B cell (primary cell): ENCODE measurements around the gene NYNRIN. TPM values are rescaled to one million over a fixed set of nuclear protein-coding genes. Genes with fewer than 3 reads are reported as not detected.

Experiments used
- ATAC-seq: fragments of 200-7000 bp; cut with Tn5 transposase; one replicate; pipeline ENCODE4 v1.10.0; 2021; ENCODE audit warnings: low read depth, mild to moderate bottlenecking, moderate number of reproducible peaks, moderate library complexity
- CTCF ChIA-PET: fragments of 350-600 bp; sonication (Branson Sonifier 250); formaldehyde crosslinking; loops from one replicate; lab custom pipeline; 2021; ENCODE audit warnings: antibody characterized with exemption, inconsistent platforms; lab: Charles Lee
- POLR2A ChIA-PET: fragments of 350-600 bp; sonication (Branson Sonifier 250); formaldehyde crosslinking; loops from one replicate; lab custom pipeline; 2021; ENCODE audit warnings: antibody characterized with exemption; lab: Charles Lee
- DNase-seq: peaks from one replicate; pipeline ENCODE4 v3.0.0; 2013
- H2AFZ ChIP-seq: 2 replicates; pipeline ENCODE4 v1.6.1; 2012; ENCODE audit warnings: mild to moderate bottlenecking, low read depth, low read length; ENCODE audit not compliant: insufficient read depth, poor library complexity, severe bottlenecking
- H3K27ac ChIP-seq, 2 donors: 1 replicate in 1 of 2; 2 replicates in 1 of 2; pipeline ENCODE4 v1.5.1; 2012 to 2013; ENCODE audit warnings: low read length in 2 of 2, mild to moderate bottlenecking in 2 of 2, moderate library complexity in 1 of 2
- H3K27me3 ChIP-seq, 4 experiments: fragments of 200-600 bp in 1 of 4; sonication (generic) in 1 of 4; replicated peaks in 1 of 4; 1 replicate in 2 of 4; 2 replicates in 2 of 4; pipeline versions ENCODE4 v1.6.1 to v1.7.0; 2013 to 2016; ENCODE audit warnings: low read length in 3 of 4, mild to moderate bottlenecking in 2 of 4, mixed read lengths in 1 of 4, moderate library complexity in 1 of 4; ENCODE audit not compliant: insufficient read depth in 4 of 4, control insufficient read depth in 3 of 4; ENCODE audit errors: control extremely low read depth in 1 of 4
- H3K36me3 ChIP-seq, 2 experiments: replicated peaks in 1 of 2; 1 replicate in 1 of 2; 2 replicates in 1 of 2; pipeline versions ENCODE4 v1.6.1 to v1.7.1; 2013; ENCODE audit warnings: low read length in 1 of 2; ENCODE audit not compliant: insufficient read depth in 2 of 2, control insufficient read depth in 1 of 2; ENCODE audit errors: control extremely low read depth in 1 of 2, extremely low read depth in 1 of 2
- H3K4me1 ChIP-seq, 2 donors: fragments of 200-600 bp in 1 of 2; sonication (generic) in 1 of 2; 1 replicate in 1 of 2; 2 replicates in 1 of 2; pipeline versions ENCODE4 v1.5.1 to v1.6.1; 2013 to 2017; ENCODE audit warnings: low read length in 2 of 2; ENCODE audit not compliant: control insufficient read depth in 2 of 2, insufficient read depth in 2 of 2
- H3K4me2 ChIP-seq: replicated peaks from 2 replicates; pipeline ENCODE3; 2012; ENCODE audit warnings: mild to moderate bottlenecking, low read depth, low read length; ENCODE audit not compliant: poor library complexity, severe bottlenecking
- H3K4me3 ChIP-seq, 5 experiments: fragments of 200-600 bp in 1 of 5; sonication (generic) in 1 of 5; 1 replicate in 3 of 5; 2 replicates in 2 of 5; pipeline versions ENCODE4 v1.5.1 to v1.7.0; 2011 to 2016; ENCODE audit warnings: low read length in 4 of 5, mild to moderate bottlenecking in 4 of 5, low read depth in 2 of 5, control low read depth in 1 of 5, moderate library complexity in 1 of 5; ENCODE audit not compliant: insufficient read depth in 1 of 5; ENCODE audit errors: control extremely low read depth in 1 of 5, extremely low read depth in 1 of 5
- H3K79me2 ChIP-seq: fragments of 200-600 bp; sonication (generic); one replicate; pipeline ENCODE4 v1.6.0; 2016; ENCODE audit warnings: low read length; ENCODE audit not compliant: control insufficient read depth, insufficient read depth
- H3K9ac ChIP-seq: fragments of 200-600 bp; sonication (generic); 2 replicates; pipeline ENCODE4 v1.6.1; 2017; ENCODE audit warnings: mild to moderate bottlenecking, low read length, moderate library complexity
- H3K9me3 ChIP-seq, 3 donors: one replicate each; pipeline versions ENCODE4 v1.6.1 to v1.7.1; 2013; ENCODE audit warnings: low read length in 2 of 3; ENCODE audit not compliant: control insufficient read depth in 2 of 3, insufficient read depth in 1 of 3; ENCODE audit errors: control extremely low read depth in 1 of 3
- H4K20me1 ChIP-seq: 2 replicates; pipeline ENCODE4 v1.6.0; 2012; ENCODE audit warnings: mild to moderate bottlenecking, low read length; ENCODE audit not compliant: insufficient read depth, control insufficient read depth, poor library complexity, severe bottlenecking
- H3K27ac Mint-ChIP-seq: one replicate; pipeline ENCODE4 v1.8.0; 2021; ENCODE audit warnings: mixed read lengths
- H3K27me3 Mint-ChIP-seq: one replicate; pipeline ENCODE4 v1.8.0; 2021; ENCODE audit warnings: mixed read lengths
- H3K4me1 Mint-ChIP-seq: one replicate; pipeline ENCODE4 v1.8.0; 2021; ENCODE audit warnings: mixed read lengths
- H3K4me3 Mint-ChIP-seq: one replicate; pipeline ENCODE4 v1.8.0; 2021; ENCODE audit warnings: mixed read lengths
- H3K9me3 Mint-ChIP-seq: one replicate; pipeline ENCODE4 v1.8.0; 2022; ENCODE audit warnings: mixed read lengths; ENCODE audit not compliant: insufficient read depth
- EZH2 ChIP-seq: IDR thresholded peaks from 2 replicates; pipeline ENCODE4 v1.6.1; 2012; ENCODE audit warnings: borderline replicate concordance, low read depth, mild to moderate bottlenecking, moderate library complexity, low read length; ENCODE audit not compliant: insufficient read depth, poor library complexity, severe bottlenecking
- WGBS: methylation state at CpG from one replicate; pipeline ENCODE4 v1.1.5; 2013; ENCODE audit warnings: missing lambda C conversion rate; ENCODE audit not compliant: insufficient coverage; 5-methylcytosine and 5-hydroxymethylcytosine counted together
- intact Hi-C: fragments of 100-400 bp; cut with micrococcal nuclease; formaldehyde crosslinking; loops from one replicate; pipeline ENCODE4 v1.10.0; 2022
- polyA plus RNA-seq: library from polyadenylated mRNA; depleted of rRNA; stranded (reverse); fragments of >200 nt; gene quantifications from 2 replicates; pipeline ENCODE4 v1.2.3, GENCODE V29; 2012
- total RNA-seq, 2 donors: library from RNA; stranded (reverse); fragments of 120-200 nt in 1 of 2; gene quantifications; 1 replicate in 1 of 2; 2 replicates in 1 of 2; pipeline versions ENCODE4 v1.2.3 to v1.2.4, GENCODE V29; 2013 to 2022
- TF ChIP-seq, protein P1 (sequence below): fragments of 200-600 bp; IDR thresholded peaks from one replicate; pipeline ENCODE4 v1.8.0; 2022; ENCODE audit warnings: antibody characterized with exemption, mild to moderate bottlenecking

The NYNRIN gene
- total and polyA plus RNA-seq, 2 donors (not counting 1 experiment from before 2014, with no cell fraction given), result 0.04 to 0.34 TPM

- no peaks in the 10 kb centered on the region for H3K79me2 ChIP-seq
- no peak for DNase-seq
- no peak for TF ChIP-seq EZH2
- TF ChIP-seq, protein P1, sequence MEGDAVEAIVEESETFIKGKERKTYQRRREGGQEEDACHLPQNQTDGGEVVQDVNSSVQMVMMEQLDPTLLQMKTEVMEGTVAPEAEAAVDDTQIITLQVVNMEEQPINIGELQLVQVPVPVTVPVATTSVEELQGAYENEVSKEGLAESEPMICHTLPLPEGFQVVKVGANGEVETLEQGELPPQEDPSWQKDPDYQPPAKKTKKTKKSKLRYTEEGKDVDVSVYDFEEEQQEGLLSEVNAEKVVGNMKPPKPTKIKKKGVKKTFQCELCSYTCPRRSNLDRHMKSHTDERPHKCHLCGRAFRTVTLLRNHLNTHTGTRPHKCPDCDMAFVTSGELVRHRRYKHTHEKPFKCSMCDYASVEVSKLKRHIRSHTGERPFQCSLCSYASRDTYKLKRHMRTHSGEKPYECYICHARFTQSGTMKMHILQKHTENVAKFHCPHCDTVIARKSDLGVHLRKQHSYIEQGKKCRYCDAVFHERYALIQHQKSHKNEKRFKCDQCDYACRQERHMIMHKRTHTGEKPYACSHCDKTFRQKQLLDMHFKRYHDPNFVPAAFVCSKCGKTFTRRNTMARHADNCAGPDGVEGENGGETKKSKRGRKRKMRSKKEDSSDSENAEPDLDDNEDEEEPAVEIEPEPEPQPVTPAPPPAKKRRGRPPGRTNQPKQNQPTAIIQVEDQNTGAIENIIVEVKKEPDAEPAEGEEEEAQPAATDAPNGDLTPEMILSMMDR, result no peak
- Mint-ChIP-seq H3K4me1 (no peaks in the 10 kb centered on the region), H3K27me3 (peaks cover 27% of the 10 kb centered on the region), H3K4me3 (no peak overlapping the region), H3K27ac (no peak overlapping the region), H3K9me3 (no peaks in the 10 kb centered on the region)
- no peak overlapping the region for H3K9ac ChIP-seq
- H3K9me3 ChIP-seq, result peaks cover 0 to 3% (median 0%) of the 10 kb centered on the region in 3 donors
- ChIA-PET POLR2A (interaction anchor here (1.5 kb wide), 1 partner anchor 10 kb away, joined by 6 read pairs; the partner anchor contains the start of gene NYNRIN), CTCF (interaction anchor here (1.0 to 6.0 kb wide), 7 partner anchors 10 to 75 kb away, joined by 3 to 55 read pairs (median 5); partner anchors contain the start of genes KHNYN and NYNRIN)
- no peaks in the 10 kb centered on the region for H3K4me1 ChIP-seq
- ATAC-seq, result no peak
- H3K4me3 ChIP-seq, result no peak overlapping the region
- H3K27ac ChIP-seq, result no peak overlapping the region
- H4K20me1 ChIP-seq, result no peaks in the 10 kb centered on the region
- H3K36me3 ChIP-seq, result no peaks in the 10 kb centered on the region
- intact Hi-C loops, result no loop called here
- H2AFZ ChIP-seq, result no peak overlapping the region
- no peak overlapping the region for H3K4me2 ChIP-seq
- peaks cover 0 to 14% (median 8%) of the 10 kb centered on the region in 4 experiments for H3K27me3 ChIP-seq
- WGBS, result 67% methylated on average over 3 of the region's 3 CpGs
These were observed 10.0 kb downstream of the NYNRIN start for GRCh38 chr14:24408764-24409163.

DNA sequence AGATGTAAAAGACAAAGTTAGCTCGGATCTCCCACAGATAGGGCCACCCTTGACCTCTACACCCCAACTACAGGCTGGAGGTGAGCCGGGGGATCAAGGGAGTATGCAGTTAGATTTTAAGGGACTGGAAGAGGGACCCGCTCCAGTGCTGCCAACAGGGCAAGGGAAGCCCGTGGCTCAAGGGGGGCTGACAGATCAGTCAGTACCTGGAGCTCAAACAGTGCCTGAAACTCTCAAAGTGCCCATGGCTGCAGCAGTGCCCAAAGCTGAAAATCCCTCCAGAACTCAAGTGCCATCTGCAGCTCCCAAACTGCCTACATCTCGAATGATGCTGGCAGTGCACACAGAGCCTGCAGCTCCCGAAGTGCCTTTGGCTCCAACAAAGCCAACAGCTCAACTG, 10.4 kb downstream of the NYNRIN start:
- H3K4me2 ChIP-seq, result no peak overlapping the region
- ATAC-seq (no peak), DNase-seq (no peak)
- POLR2A ChIA-PET, result interaction anchor here (1.5 kb wide), 1 partner anchor 10 kb away, joined by 6 read pairs; the partner anchor contains the start of gene NYNRIN
- no peaks in the 10 kb centered on the region for H4K20me1 ChIP-seq
- H3K79me2 ChIP-seq, result no peaks in the 10 kb centered on the region
- no peaks in the 10 kb centered on the region for H3K9me3 Mint-ChIP-seq
- no peak overlapping the region for H3K27ac ChIP-seq
- H3K27ac Mint-ChIP-seq, result no peak overlapping the region
- H3K4me1 ChIP-seq, result no peaks in the 10 kb centered on the region
- H3K4me3 ChIP-seq, result no peak overlapping the region
- H3K27me3 ChIP-seq, result peaks cover 0 to 14% (median 6%) of the 10 kb centered on the region in 4 experiments
- no peak overlapping the region for H2AFZ ChIP-seq
- CTCF ChIA-PET, result interaction anchor here (0.6 to 6.0 kb wide), 10 partner anchors 8 to 75 kb away, joined by 3 to 55 read pairs (median 3); partner anchors contain the start of genes KHNYN and NYNRIN
- H3K36me3 ChIP-seq, result no peaks in the 10 kb centered on the region
- intact Hi-C loops, result no loop called here
- H3K4me3 Mint-ChIP-seq, result no peak overlapping the region
- H3K9ac ChIP-seq, result no peak overlapping the region
- peaks cover 22% of the 10 kb centered on the region for H3K27me3 Mint-ChIP-seq
- H3K4me1 Mint-ChIP-seq, result no peaks in the 10 kb centered on the region
- H3K9me3 ChIP-seq, result peaks cover 0 to 3% (median 0%) of the 10 kb centered on the region in 3 donors
- 76% methylated on average over 4 of the region's 6 CpGs for WGBS
- TF ChIP-seq EZH2, result no peak
- TF ChIP-seq, protein P1, result no peak
